MM.1S (cell line): ENCODE measurements around the gene INPP5D.

ENCODE experiments used
- DNase-seq: peaks from one replicate; pipeline ENCODE4 v3.0.0-alpha.2; 2015
- H2AFZ ChIP-seq: fragments of 300-600 bp; sonication (generic); 2 replicates; pipeline ENCODE4 v1.6.0; 2016; ENCODE audit warnings: antibody characterized with exemption, low read length
- H3F3A ChIP-seq: fragments of 300-600 bp; sonication (generic); 2 replicates; pipeline ENCODE4 v1.6.1; 2016; ENCODE audit warnings: mild to moderate bottlenecking, antibody characterized with exemption, low read length, moderate library complexity, mixed read lengths; ENCODE audit not compliant: insufficient read depth
- H3K27ac ChIP-seq: fragments of 300-600 bp; sonication (generic); 2 replicates; pipeline ENCODE4 v1.5.1; 2016; ENCODE audit warnings: mild to moderate bottlenecking, low read length
- H3K27me3 ChIP-seq: fragments of 300-600 bp; sonication (generic); replicated peaks from 2 replicates; pipeline ENCODE4 v1.6.0; 2016; ENCODE audit warnings: low read length; ENCODE audit not compliant: insufficient read depth
- H3K36me3 ChIP-seq: fragments of 300-600 bp; sonication (generic); replicated peaks from 2 replicates; pipeline ENCODE4 v1.6.1; 2016; ENCODE audit warnings: mild to moderate bottlenecking, low read length, mixed read lengths; ENCODE audit not compliant: insufficient read depth
- H3K4me1 ChIP-seq: fragments of 300-600 bp; sonication (generic); 2 replicates; pipeline ENCODE4 v1.6.1; 2016; ENCODE audit warnings: low read length, mixed read lengths
- H3K4me2 ChIP-seq: fragments of 300-600 bp; sonication (generic); 2 replicates; pipeline ENCODE4 v1.6.0; 2016; ENCODE audit warnings: low read depth, low read length
- H3K4me3 ChIP-seq: fragments of 300-600 bp; sonication (generic); 2 replicates; pipeline ENCODE4 v1.5.1; 2016; ENCODE audit warnings: low read length, mixed read lengths
- H3K79me2 ChIP-seq: fragments of 300-600 bp; sonication (generic); 2 replicates; pipeline ENCODE4 v1.6.1; 2016; ENCODE audit warnings: mixed run types, low read length, mixed read lengths
- H3K9ac ChIP-seq: fragments of 300-600 bp; sonication (generic); 2 replicates; pipeline ENCODE4 v1.6.1; 2016; ENCODE audit warnings: low read length, mixed read lengths
- H3K9me2 ChIP-seq: fragments of 300-600 bp; sonication (generic); replicated peaks from 2 replicates; pipeline ENCODE4 v1.6.1; 2016; ENCODE audit warnings: mild to moderate bottlenecking, low read length, mixed read lengths; ENCODE audit not compliant: insufficient read depth
- H3K9me3 ChIP-seq: fragments of 300-600 bp; sonication (generic); replicated peaks from 2 replicates; pipeline ENCODE4 v1.6.1; 2016; ENCODE audit warnings: mild to moderate bottlenecking, low read length, mixed read lengths; ENCODE audit not compliant: insufficient read depth
- H4K20me1 ChIP-seq: fragments of 300-600 bp; sonication (generic); 2 replicates; pipeline ENCODE4 v1.6.1; 2016; ENCODE audit warnings: mild to moderate bottlenecking, low read length, moderate library complexity, mixed read lengths; ENCODE audit not compliant: insufficient read depth
- CTCF ChIP-seq: fragments of 300-600 bp; sonication (generic); IDR thresholded peaks from 2 replicates; pipeline ENCODE4 v1.5.1; 2016; ENCODE audit warnings: antibody characterized with exemption, low read length, mixed read lengths
- EZH2 ChIP-seq: fragments of 300-600 bp; sonication (generic); optimal IDR thresholded peaks from 2 replicates; pipeline ENCODE3; 2017; ENCODE audit warnings: low read depth, mild to moderate bottlenecking, antibody characterized with exemption, low read length, mixed read lengths
- EZH2phosphoT487 ChIP-seq: fragments of 300-600 bp; sonication (generic); IDR thresholded peaks from 2 replicates; pipeline ENCODE4 v1.6.1; 2018; ENCODE audit warnings: antibody characterized with exemption, low read length

The INPP5D gene

GRCh38 chr2:233201258-233202013 lies 141.3 kb downstream of the INPP5D start:
- TF ChIP-seq CTCF (no peak), EZH2phosphoT487 (no peak), EZH2 (no peak)
- Histone ChIP-seq H3K9me3 (no peaks in the 10 kb centered on the region), H3K36me3 (no peaks in the 10 kb centered on the region), H3K9ac (no peak overlapping the region), H3K27me3 (no peaks in the 10 kb centered on the region), H2AFZ (no peak overlapping the region), H3K27ac (no peak overlapping the region), H3K9me2 (no peaks in the 10 kb centered on the region), H4K20me1 (no peaks in the 10 kb centered on the region), H3K4me1 (no peaks in the 10 kb centered on the region), H3K4me3 (no peak overlapping the region), H3K79me2 (no peaks in the 10 kb centered on the region), H3F3A (no peaks in the 10 kb centered on the region), H3K4me2 (no peak overlapping the region)
- DNase-seq: no peak

GRCh38 chr2:233202531-233202944 lies 142.4 kb downstream of the INPP5D start:
- Histone ChIP-seq H3K4me3 (no peak overlapping the region), H3K9ac (no peak overlapping the region), H2AFZ (no peak overlapping the region), H3K4me2 (no peak overlapping the region), H3K79me2 (no peaks in the 10 kb centered on the region), H3K27ac (no peak overlapping the region), H3K27me3 (no peaks in the 10 kb centered on the region), H4K20me1 (no peaks in the 10 kb centered on the region), H3K36me3 (no peaks in the 10 kb centered on the region), H3K9me3 (no peaks in the 10 kb centered on the region), H3K4me1 (no peaks in the 10 kb centered on the region), H3F3A (no peaks in the 10 kb centered on the region), H3K9me2 (no peaks in the 10 kb centered on the region)
- no peak for DNase-seq
- TF ChIP-seq EZH2: no peak
- TF ChIP-seq EZH2phosphoT487: no peak
- no peak for TF ChIP-seq CTCF

- no peaks in the 10 kb centered on the region for H3K4me1 ChIP-seq
- no peaks in the 10 kb centered on the region for H3K9me2 ChIP-seq
- H3F3A ChIP-seq: no peaks in the 10 kb centered on the region
- H3K9me3 ChIP-seq: no peaks in the 10 kb centered on the region
- TF ChIP-seq EZH2: no peak
- no peak for TF ChIP-seq EZH2phosphoT487
- TF ChIP-seq CTCF: no peak
- no peaks in the 10 kb centered on the region for H3K27me3 ChIP-seq
- H4K20me1 ChIP-seq: no peaks in the 10 kb centered on the region
- DNase-seq: no peak
- H3K9ac ChIP-seq: no peak overlapping the region
- H3K4me3 ChIP-seq: no peak overlapping the region
- H2AFZ ChIP-seq: no peak overlapping the region
- H3K4me2 ChIP-seq: no peak overlapping the region
- H3K27ac ChIP-seq: no peak overlapping the region
- no peaks in the 10 kb centered on the region for H3K36me3 ChIP-seq
- H3K79me2 ChIP-seq: no peaks in the 10 kb centered on the region
Measured at GRCh38 chr2:233203060-233203459, 142.9 kb downstream of the INPP5D start.
